HPDE6-E6E7 (cell line): ENCODE results near the gene SNX9.
"Not testable (repeated sequence)": the region's sequence is repeated elsewhere in the genome, so short reads cannot be mapped to it uniquely, and the experiment has no call there.

Experiments
- DNase-seq: peaks from one replicate; pipeline ENCODE4 v3.0.0; 2011; ENCODE audit warnings: missing footprints; ENCODE audit errors: extremely low spot score

SNX9 gene

DNA sequence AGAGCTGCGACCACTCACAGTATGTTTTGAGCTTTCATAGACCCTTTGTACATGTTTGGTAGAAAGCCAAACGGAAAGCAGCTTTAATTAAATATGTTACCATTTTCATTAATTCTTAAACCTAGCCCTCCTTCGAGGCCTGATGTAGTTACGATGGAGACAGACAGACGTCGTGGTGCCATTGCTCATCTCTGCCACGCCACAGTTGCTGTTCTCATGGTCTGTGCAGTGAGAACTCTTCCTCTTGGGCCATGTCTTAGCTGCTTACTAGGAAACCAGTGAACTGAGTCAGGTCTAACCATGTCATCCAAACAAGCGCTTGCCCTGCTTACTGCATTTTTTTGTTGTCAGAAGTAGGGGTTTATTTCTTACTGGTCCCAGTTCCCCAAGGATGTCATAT, 62.8 kb downstream of the SNX9 start:
- DNase-seq, result no peak

GRCh38 chr6:157887892-157888291, 64.8 kb downstream of the SNX9 start:
- no peak for DNase-seq

DNA sequence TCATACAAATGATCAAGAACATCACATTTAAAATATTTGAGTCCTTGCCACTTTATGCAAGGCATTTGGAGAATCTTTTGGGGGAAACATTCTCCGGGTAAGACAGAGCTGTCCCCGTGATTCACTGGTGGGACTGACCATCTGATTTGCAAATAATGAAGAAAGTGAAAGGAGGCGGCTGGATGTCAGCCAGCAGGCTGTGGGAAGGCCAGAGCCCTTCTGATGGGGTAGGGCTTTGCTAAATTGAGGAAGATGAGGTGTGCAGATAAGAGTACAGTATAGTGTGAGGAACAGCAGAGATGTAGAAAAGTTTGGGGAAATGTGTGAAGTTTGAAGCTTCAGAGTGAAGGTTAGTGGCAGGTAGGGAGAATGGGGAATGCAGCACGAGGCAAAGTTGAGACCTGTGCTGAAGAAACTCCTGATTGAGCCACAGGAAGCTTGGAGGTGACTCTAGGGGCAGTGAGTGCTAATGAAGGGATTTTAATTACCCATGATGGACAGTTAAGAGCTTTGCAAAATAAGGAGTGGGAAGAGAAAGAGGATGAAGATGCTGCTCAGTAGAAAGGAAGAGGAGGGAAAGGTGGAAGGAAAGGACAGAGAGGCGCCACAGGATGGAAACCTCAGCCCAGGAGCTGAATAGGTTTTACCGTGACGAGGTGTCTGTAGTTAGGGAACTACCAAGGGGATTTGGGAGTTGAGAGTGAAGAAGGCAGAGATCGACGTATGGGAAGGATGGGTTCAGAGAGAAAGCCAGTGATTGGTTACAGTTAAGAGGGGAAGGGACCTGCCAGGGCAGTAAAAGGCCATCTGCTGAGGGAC, 68.7 kb downstream of the SNX9 start:
- DNase-seq, result no peak

GRCh38 chr6:157892363-157892877, 69.4 kb downstream of the SNX9 start:
- no peak for DNase-seq

GRCh38 chr6:157893238-157893637, 70.2 kb downstream of the SNX9 start:
- DNase-seq, result no peak

GRCh38 chr6:157895585-157895984, 72.5 kb downstream of the SNX9 start:
- DNase-seq, result no peak

DNA sequence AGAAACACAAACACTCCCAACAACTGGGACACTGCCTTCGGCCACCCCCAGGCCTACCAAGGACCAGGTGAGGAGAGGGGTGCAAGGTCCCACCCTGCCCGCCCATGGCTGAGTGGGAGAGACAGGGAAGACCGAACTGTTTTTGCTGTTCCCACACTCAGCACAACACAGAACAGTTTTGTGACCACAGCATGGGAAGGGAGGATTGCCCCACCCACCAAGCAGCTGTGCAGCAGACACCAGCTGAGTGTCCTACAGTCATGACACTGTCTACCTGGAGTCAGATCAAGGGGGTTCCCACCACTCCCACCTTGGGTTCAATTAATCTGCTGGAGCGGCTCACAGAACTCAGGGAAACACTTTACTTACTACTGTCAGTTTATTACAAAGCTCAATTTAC, 73.9 kb downstream of the SNX9 start:
- DNase-seq, result no peak

DNA sequence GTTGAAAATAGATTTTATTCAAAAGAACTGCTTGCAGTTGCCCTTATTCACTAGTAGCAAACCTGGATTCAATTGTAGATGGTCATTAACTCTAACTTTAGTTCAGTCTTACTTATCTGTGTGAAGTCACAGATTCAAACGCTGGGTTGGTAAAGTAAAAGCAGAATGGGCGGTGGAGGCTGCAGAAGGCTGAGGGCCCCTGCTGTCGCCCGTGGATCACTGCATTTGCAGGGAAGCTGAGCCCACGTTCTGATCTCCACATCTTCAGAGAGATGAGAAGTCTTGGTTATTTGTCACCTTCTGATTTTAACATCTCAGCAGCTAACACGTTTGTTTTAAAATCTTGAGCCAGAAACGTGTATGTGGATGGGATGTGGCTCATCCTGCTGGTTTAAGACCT, 75.1 kb downstream of the SNX9 start:
- DNase-seq, result no peak

- DNase-seq, result no peak
Measured at GRCh38 chr6:157898640-157899039, 75.6 kb downstream of the SNX9 start.

- not testable (repeated sequence) for DNase-seq
Measured at GRCh38 chr6:157900262-157900661, 77.2 kb downstream of the SNX9 start.

GRCh38 chr6:157900751-157901150, 77.7 kb downstream of the SNX9 start:
- not testable (repeated sequence) for DNase-seq

GRCh38 chr6:157904999-157905398, 82.0 kb downstream of the SNX9 start:
- DNase-seq, result no peak

- no peak for DNase-seq
Measured at GRCh38 chr6:157905590-157906342, 82.7 kb downstream of the SNX9 start.

DNA sequence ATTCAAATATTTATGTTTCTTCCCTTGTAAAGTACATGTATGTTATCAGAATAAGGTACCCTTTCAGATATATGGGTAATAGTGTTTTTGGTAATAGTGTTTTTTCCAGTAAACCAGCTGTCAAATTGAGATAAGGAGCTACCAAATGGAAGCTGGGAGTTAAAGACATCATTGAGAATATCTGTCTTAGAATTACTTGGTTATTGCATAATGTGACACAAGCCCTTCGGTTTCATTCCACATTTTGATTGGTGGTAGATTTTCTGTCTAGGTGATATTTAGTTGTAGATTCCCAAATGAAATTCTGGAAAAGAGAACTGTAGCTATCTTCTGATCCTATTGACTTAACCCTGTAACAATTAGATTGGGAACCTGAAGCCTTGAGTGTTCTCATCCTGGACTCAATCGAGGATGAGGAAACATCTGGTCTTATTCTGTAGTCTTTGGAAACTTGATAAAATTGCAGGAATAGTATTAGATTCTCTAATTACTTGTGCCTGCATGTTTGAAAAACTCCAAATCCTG, 83.6 kb downstream of the SNX9 start:
- DNase-seq, result no peak

- DNase-seq, result no peak
Measured at GRCh38 chr6:157907651-157908050, 84.6 kb downstream of the SNX9 start.

DNA sequence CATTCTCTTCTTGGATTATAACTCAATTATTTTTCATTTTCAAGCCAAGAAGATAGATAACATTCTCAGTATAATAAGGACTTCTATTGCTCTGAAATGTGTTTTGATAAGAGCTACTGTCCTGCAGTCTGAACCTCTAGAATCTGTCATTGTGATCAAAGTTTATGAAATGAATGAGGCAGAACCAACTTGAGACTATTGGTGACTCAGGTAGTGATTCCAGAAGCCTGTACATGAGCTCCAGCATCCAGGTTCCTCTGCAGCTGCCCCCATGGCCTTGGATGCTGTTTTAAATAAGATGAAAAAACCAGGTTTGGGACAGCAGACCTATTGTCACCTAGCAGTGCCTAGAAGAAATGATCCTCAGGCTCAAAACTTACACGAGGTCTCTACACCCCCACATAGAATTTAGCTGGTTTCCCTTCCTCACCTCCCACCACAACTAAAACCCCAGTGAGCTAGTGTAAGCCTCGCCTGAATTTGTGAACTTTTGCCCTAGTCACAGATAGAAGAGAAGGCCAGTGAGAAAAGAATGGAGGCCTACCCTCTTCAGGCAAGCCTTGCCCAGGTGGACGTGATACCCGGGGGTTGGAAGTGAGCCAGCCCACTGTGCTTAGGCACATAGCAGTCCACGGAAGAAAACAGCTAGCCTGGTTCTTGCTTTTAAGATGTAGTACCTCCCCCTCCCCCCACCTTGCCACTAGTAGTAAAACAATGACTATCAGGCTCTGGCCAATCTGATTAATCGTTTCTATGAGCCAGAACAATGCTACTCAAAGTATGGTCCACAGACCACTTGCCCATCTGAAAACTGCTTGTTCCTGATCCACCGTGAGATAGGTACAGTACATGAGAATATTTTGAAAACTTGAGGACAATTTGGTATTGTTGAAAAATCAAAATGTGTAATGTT, 85.6 kb downstream of the SNX9 start:
- no peak for DNase-seq

GRCh38 chr6:157909282-157909664, 86.2 kb downstream of the SNX9 start:
- no peak for DNase-seq

GRCh38 chr6:157911278-157911677, 88.2 kb downstream of the SNX9 start:
- no peak for DNase-seq

GRCh38 chr6:157911786-157912185, 88.7 kb downstream of the SNX9 start:
- DNase-seq, result no peak

GRCh38 chr6:157912326-157912725, 89.3 kb downstream of the SNX9 start:
- DNase-seq, result no peak

GRCh38 chr6:157921685-157922367, 98.8 kb downstream of the SNX9 start:
- DNase-seq, result no peak
